Breast epithelium (tissue), 3 donors: ENCODE results near the gene SMARCD1.

Experiments
- POLR2AphosphoS5 ChIP-seq, 3 donors: sonication (generic); formaldehyde crosslinking; IDR thresholded peaks; one replicate each; pipeline ENCODE4 v1.6.1; 2017; ENCODE audit warnings: antibody characterized with exemption in 3 of 3
- TF ChIP-seq, protein P1 (sequence below), 3 donors: fragments of 450-650 bp; IDR thresholded peaks; one replicate each; pipeline ENCODE4 v1.5.1; 2016 to 2017; ENCODE audit warnings: antibody characterized with exemption in 3 of 3, mild to moderate bottlenecking in 3 of 3, moderate library complexity in 3 of 3

DNA sequence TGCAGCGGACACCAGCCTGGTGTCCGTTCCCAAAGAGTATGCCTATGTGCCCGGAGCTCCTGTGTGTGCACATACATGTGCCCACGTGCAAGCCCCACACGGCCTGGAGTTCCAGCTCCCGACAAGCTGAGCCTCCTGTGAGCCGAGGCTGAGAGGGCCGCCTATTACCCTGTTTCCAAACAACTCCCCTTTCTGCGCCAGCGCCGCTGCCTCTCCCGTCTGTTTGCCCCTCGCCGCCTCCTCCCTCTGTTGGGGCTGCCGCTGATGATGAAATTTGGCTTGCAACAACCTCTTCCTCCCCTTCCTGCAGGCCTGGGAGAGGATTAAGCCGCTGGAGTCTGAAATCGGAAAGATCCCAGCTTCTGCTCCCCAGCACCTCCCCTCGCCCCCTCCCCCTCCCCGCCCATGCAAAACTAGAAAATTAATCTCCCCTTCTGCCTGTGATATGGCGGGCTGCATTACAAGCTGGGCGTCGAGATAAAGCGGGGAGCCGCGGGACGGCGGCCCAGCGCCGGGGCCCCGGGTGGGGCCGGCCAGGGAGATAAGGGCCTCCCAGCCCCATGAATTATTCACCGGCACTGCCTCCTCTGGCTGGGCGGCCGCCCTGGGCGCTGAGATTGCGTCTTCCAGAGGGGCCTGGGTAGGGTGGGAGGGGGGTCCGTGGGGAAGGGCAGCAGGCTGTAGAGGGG is 34.6 kb upstream of the SMARCD1 start:
- TF ChIP-seq, protein P1, sequence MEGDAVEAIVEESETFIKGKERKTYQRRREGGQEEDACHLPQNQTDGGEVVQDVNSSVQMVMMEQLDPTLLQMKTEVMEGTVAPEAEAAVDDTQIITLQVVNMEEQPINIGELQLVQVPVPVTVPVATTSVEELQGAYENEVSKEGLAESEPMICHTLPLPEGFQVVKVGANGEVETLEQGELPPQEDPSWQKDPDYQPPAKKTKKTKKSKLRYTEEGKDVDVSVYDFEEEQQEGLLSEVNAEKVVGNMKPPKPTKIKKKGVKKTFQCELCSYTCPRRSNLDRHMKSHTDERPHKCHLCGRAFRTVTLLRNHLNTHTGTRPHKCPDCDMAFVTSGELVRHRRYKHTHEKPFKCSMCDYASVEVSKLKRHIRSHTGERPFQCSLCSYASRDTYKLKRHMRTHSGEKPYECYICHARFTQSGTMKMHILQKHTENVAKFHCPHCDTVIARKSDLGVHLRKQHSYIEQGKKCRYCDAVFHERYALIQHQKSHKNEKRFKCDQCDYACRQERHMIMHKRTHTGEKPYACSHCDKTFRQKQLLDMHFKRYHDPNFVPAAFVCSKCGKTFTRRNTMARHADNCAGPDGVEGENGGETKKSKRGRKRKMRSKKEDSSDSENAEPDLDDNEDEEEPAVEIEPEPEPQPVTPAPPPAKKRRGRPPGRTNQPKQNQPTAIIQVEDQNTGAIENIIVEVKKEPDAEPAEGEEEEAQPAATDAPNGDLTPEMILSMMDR (IDR thresholded peaks at IDR 0.05), result no peak
- peak in 1 of 3 donors; percentile 31 for TF ChIP-seq POLR2AphosphoS5 (IDR thresholded peaks at IDR 0.05)
